NT2/D1 (cell line): ENCODE results near the gene GTPBP4.

Experiments used
- DNase-seq: peaks from one replicate; pipeline ENCODE4 v3.0.0-alpha.2; 2011; ENCODE audit warnings: low read depth, low spot score
- H3K27me3 ChIP-seq: 2 replicates; pipeline ENCODE4 v1.6.0; 2011; ENCODE audit warnings: mild to moderate bottlenecking; ENCODE audit not compliant: insufficient read length, insufficient read depth
- H3K36me3 ChIP-seq: 2 replicates; pipeline ENCODE4 v1.6.1; 2011; ENCODE audit warnings: mild to moderate bottlenecking, low read length, mixed read lengths; ENCODE audit not compliant: insufficient read depth, insufficient read length
- H3K4me1 ChIP-seq: 2 replicates; pipeline ENCODE4 v1.5.1; 2011; ENCODE audit not compliant: insufficient read depth, insufficient read length
- H3K4me3 ChIP-seq: 2 replicates; pipeline ENCODE4 v1.5.1; 2011; ENCODE audit warnings: low read depth; ENCODE audit not compliant: insufficient read length
- H3K9ac ChIP-seq: 2 replicates; pipeline ENCODE4 v1.6.0; 2011; ENCODE audit warnings: low read depth; ENCODE audit not compliant: insufficient read length
- H3K9me3 ChIP-seq: 2 replicates; pipeline ENCODE4 v1.5.1; 2011; ENCODE audit warnings: mild to moderate bottlenecking, low read length; ENCODE audit not compliant: insufficient read depth
- SUZ12 ChIP-seq: IDR thresholded peaks from 2 replicates; pipeline ENCODE4 v1.6.1; 2011; ENCODE audit not compliant: insufficient read length, insufficient read depth; ENCODE audit errors: extremely low read depth
- YY1 ChIP-seq: IDR thresholded peaks from 2 replicates; pipeline ENCODE4 v1.6.1; 2011; ENCODE audit not compliant: insufficient read length, insufficient read depth
- ZNF274 ChIP-seq: IDR thresholded peaks from 2 replicates; pipeline ENCODE4 v1.6.1; 2011; ENCODE audit warnings: mild to moderate bottlenecking, low read depth, low read length

GTPBP4 gene

GRCh38 chr10:1040133-1040532, 51.9 kb downstream of the GTPBP4 start:
- Histone ChIP-seq H3K9me3 (no peaks in the 10 kb centered on the region), H3K4me1 (no peaks in the 10 kb centered on the region), H3K9ac (no peak overlapping the region), H3K4me3 (no peak overlapping the region), H3K27me3 (no peaks in the 10 kb centered on the region), H3K36me3 (peaks cover 53% of the 10 kb centered on the region)
- no peak for TF ChIP-seq YY1
- TF ChIP-seq SUZ12, result no peak
- TF ChIP-seq ZNF274, result no peak
- DNase-seq, result no peak

GRCh38 chr10:1041514-1041913, 53.3 kb downstream of the GTPBP4 start:
- H3K4me3 ChIP-seq, result no peak overlapping the region
- no peak overlapping the region for H3K9ac ChIP-seq
- H3K27me3 ChIP-seq, result no peaks in the 10 kb centered on the region
- no peak for TF ChIP-seq ZNF274
- no peak for TF ChIP-seq YY1
- TF ChIP-seq SUZ12, result no peak
- H3K36me3 ChIP-seq, result peaks cover 64% of the 10 kb centered on the region
- DNase-seq, result no peak
- no peaks in the 10 kb centered on the region for H3K9me3 ChIP-seq
- peaks cover 2% of the 10 kb centered on the region for H3K4me1 ChIP-seq

- no peak for DNase-seq
- Histone ChIP-seq H3K4me1 (peaks cover 4% of the 10 kb centered on the region), H3K9me3 (no peaks in the 10 kb centered on the region), H3K9ac (no peak overlapping the region), H3K36me3 (peaks cover 65% of the 10 kb centered on the region), H3K27me3 (no peaks in the 10 kb centered on the region), H3K4me3 (no peak overlapping the region)
- no peak for TF ChIP-seq ZNF274
- no peak for TF ChIP-seq YY1
- TF ChIP-seq SUZ12, result no peak
Measured at GRCh38 chr10:1043532-1043995, 55.3 kb downstream of the GTPBP4 start.

- H3K4me3 ChIP-seq, result no peak overlapping the region
- no peak for TF ChIP-seq ZNF274
- no peak for TF ChIP-seq SUZ12
- TF ChIP-seq YY1, result no peak
- H3K9me3 ChIP-seq, result no peaks in the 10 kb centered on the region
- peaks cover 4% of the 10 kb centered on the region for H3K4me1 ChIP-seq
- no peak overlapping the region for H3K9ac ChIP-seq
- peaks cover 63% of the 10 kb centered on the region for H3K36me3 ChIP-seq
- H3K27me3 ChIP-seq, result no peaks in the 10 kb centered on the region
- DNase-seq, result no peak
Measured at GRCh38 chr10:1044146-1044545, 55.9 kb downstream of the GTPBP4 start.

- DNase-seq, result no peak
- no peak overlapping the region for H3K4me3 ChIP-seq
- H3K4me1 ChIP-seq, result peaks cover 4% of the 10 kb centered on the region
- TF ChIP-seq SUZ12 (no peak), YY1 (no peak), ZNF274 (no peak)
- H3K27me3 ChIP-seq, result no peaks in the 10 kb centered on the region
- H3K9me3 ChIP-seq, result no peaks in the 10 kb centered on the region
- H3K36me3 ChIP-seq, result peaks cover 55% of the 10 kb centered on the region
- no peak overlapping the region for H3K9ac ChIP-seq
Measured at GRCh38 chr10:1044964-1045363, 56.7 kb downstream of the GTPBP4 start.

GRCh38 chr10:1045415-1045814, 57.2 kb downstream of the GTPBP4 start:
- H3K4me3 ChIP-seq, result peak overlapping the region; percentile 18
- H3K9ac ChIP-seq, result no peak overlapping the region
- DNase-seq, result no peak
- TF ChIP-seq ZNF274 (no peak), SUZ12 (no peak), YY1 (no peak)
- H3K9me3 ChIP-seq, result no peaks in the 10 kb centered on the region
- no peaks in the 10 kb centered on the region for H3K27me3 ChIP-seq
- peaks cover 51% of the 10 kb centered on the region for H3K36me3 ChIP-seq
- peaks cover 4% of the 10 kb centered on the region for H3K4me1 ChIP-seq

DNA sequence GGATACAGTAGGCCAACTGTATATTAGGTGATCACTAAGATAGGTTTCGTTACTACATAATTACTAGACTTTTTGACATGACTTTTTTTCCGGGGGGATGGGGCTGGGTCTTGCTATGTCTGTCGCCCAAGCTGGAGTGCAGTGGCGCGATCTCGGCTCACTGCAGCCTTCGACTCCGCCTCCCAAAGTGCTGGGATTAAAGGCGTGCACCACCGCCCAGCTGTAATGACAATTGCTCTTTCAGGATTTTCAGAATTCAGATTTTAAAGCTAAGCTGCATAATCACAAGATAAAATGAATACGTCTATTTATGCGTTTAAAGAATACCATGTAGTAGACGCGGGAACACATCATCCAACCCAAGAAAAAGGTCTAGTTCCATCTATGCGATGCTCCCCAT, 59.7 kb downstream of the GTPBP4 start:
- TF ChIP-seq ZNF274 (no peak), YY1 (no peak), SUZ12 (no peak)
- peaks cover 4% of the 10 kb centered on the region for H3K4me1 ChIP-seq
- no peak for DNase-seq
- peak overlapping the region; percentile 94 for H3K9ac ChIP-seq
- H3K9me3 ChIP-seq, result no peaks in the 10 kb centered on the region
- no peaks in the 10 kb centered on the region for H3K27me3 ChIP-seq
- H3K4me3 ChIP-seq, result peak overlapping the region; percentile 93
- peaks cover 52% of the 10 kb centered on the region for H3K36me3 ChIP-seq
